Measurements from ENCODE around the gene NAALADL2. TPM values are rescaled to one million over a fixed set of nuclear protein-coding genes. Genes with fewer than 3 reads are reported as not detected.

NAALADL2 gene
- total RNA-seq, 4 donors from 2014 or later: 0.85 to 6.3 (median 1.6) TPM

- Histone ChIP-seq H3K4me3 (no peak overlapping the region), H3K27me3 (no peaks in the 10 kb centered on the region), H3K27ac (no peak overlapping the region), H3K4me1 (no peaks in the 10 kb centered on the region), H3K9me3 (no peaks in the 10 kb centered on the region), H3K36me3 (no peaks in the 10 kb centered on the region)
- WGBS, 2 donors: 56 to 64% methylated on average over 3 of the region's 3 CpGs
- no peak for TF ChIP-seq CTCF (IDR thresholded peaks at IDR 0.05)
- no peak for TF ChIP-seq POLR2A (IDR thresholded peaks at IDR 0.05)
- no peak for DNase-seq
- intact Hi-C loops (cut with DNase I): no loop called here
Measured at GRCh38 chr3:175646865-175647264, 787.7 kb downstream of the NAALADL2 start.

DNA sequence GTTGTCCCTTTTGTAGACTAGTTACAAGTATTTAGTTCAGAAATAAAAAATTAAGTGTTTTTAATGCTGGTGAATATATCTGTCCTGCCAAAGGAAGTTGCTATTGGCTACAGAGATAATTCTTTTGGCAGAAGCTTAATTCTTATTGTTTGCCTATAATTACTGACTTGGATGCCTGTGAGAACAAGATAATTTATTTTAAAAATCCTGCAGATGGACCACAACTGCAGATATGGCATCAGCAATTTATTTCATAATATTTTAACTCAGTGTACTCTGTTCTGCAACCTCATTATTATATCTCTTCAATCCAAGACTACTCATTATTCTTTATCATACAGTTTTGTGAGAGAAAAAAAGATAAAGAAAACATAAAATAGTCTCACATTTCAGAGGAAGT is 789.8 kb downstream of the NAALADL2 start:
- Histone ChIP-seq H3K4me3 (no peak overlapping the region), H3K27ac (no peak overlapping the region), H3K4me1 (no peaks in the 10 kb centered on the region), H3K36me3 (no peaks in the 10 kb centered on the region), H3K27me3 (no peaks in the 10 kb centered on the region), H3K9me3 (no peaks in the 10 kb centered on the region)
- no peak for DNase-seq
- intact Hi-C loops (cut with DNase I): no loop called here
- no peak for TF ChIP-seq CTCF (IDR thresholded peaks at IDR 0.05)
- TF ChIP-seq POLR2A (IDR thresholded peaks at IDR 0.05): no peak

DNA sequence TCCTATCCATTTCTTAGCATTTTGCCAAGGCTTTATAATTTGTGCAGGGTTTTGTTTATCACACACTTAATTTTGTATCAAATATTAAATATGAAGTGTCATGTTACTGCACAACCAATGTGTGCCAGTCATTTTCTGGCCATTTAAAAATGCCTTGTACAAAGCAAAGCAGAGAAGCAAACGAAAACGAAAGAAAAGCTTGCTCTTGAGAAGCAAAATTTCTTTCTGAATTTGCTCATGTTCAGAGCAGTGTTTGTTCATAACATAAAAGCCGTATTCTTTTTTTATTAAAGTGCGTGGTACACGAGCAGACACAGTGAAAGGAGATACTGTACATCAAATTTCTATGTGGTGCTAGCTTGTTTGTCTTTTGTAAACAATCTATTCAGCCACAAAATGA is 792.6 kb downstream of the NAALADL2 start:
- no peak for TF ChIP-seq POLR2A (IDR thresholded peaks at IDR 0.05)
- TF ChIP-seq CTCF (IDR thresholded peaks at IDR 0.05): no peak
- Histone ChIP-seq H3K36me3 (no peaks in the 10 kb centered on the region), H3K27me3 (no peaks in the 10 kb centered on the region), H3K9me3 (no peaks in the 10 kb centered on the region), H3K27ac (no peak overlapping the region), H3K4me1 (no peaks in the 10 kb centered on the region), H3K4me3 (no peak overlapping the region)
- intact Hi-C loops (cut with DNase I): no loop called here
- WGBS, 2 donors: 47 to 56% methylated on average over 5 of the region's 5 CpGs
- no peak for DNase-seq

DNA sequence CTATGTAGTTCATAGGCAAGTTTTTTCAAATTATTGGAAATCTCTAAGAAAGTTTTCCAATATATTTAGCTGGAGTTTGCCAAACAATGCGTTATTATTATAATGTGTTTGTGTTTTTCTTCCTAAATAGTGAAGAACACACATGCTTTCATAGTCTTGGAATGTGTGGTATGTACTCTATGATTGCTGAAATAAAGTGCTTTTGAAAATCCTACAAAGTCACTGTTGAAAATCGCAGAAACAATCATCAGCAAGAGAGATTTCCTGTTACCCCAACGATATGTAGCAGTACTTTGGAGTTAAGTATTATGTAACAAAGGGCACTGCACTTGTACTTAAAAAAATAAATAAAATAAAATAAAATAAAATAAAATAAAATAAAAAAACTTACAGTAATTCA is 796.2 kb downstream of the NAALADL2 start:
- H3K4me3 ChIP-seq: no peak overlapping the region
- 67 to 75% methylated on average over 3 of the region's 3 CpGs for WGBS, 2 donors
- H3K27me3 ChIP-seq: no peaks in the 10 kb centered on the region
- no peaks in the 10 kb centered on the region for H3K9me3 ChIP-seq
- intact Hi-C loops (cut with DNase I): no loop called here
- H3K27ac ChIP-seq: no peak overlapping the region
- DNase-seq: no peak
- no peaks in the 10 kb centered on the region for H3K36me3 ChIP-seq
- TF ChIP-seq CTCF (IDR thresholded peaks at IDR 0.05) (no peak), POLR2A (IDR thresholded peaks at IDR 0.05) (no peak)
- no peaks in the 10 kb centered on the region for H3K4me1 ChIP-seq

GRCh38 chr3:175656461-175656860 is 797.3 kb downstream of the NAALADL2 start:
- no peaks in the 10 kb centered on the region for H3K4me1 ChIP-seq
- no peak overlapping the region for H3K4me3 ChIP-seq
- H3K9me3 ChIP-seq: no peaks in the 10 kb centered on the region
- no peak for DNase-seq
- intact Hi-C loops (cut with DNase I): no loop called here
- WGBS, 2 donors: 63 to 68% methylated on average over 1 of the region's 1 CpG
- no peaks in the 10 kb centered on the region for H3K27me3 ChIP-seq
- no peaks in the 10 kb centered on the region for H3K36me3 ChIP-seq
- H3K27ac ChIP-seq: no peak overlapping the region
- TF ChIP-seq POLR2A (IDR thresholded peaks at IDR 0.05): no peak
- TF ChIP-seq CTCF (IDR thresholded peaks at IDR 0.05): no peak
